Endothelial cell of umbilical vein (primary cell): ENCODE data around the gene XPO6. TPM values are rescaled to one million over a fixed set of nuclear protein-coding genes. Genes with fewer than 3 reads are reported as not detected.

ENCODE experiments used
- Bru-seq: library from RNA; stranded (reverse); fragments of 400-500 nt; gene quantifications from one replicate; lab custom pipeline; 2021; lab: Mats Ljungman, UMichigan
- BruChase-seq, 2 experiments: library from RNA; stranded (reverse); fragments of 400-500 nt; gene quantifications; one replicate each; lab custom pipeline; 2021; lab: Mats Ljungman, UMichigan
- BruUV-seq: library from RNA; stranded (reverse); fragments of 400-500 nt; replicated peaks from 2 replicates; lab custom pipeline; 2021; lab: Mats Ljungman, UMichigan
- CTCF ChIA-PET: fragments of 300-600, 350-600 bp; sonication (Branson Sonifier 250); formaldehyde crosslinking; loops from one replicate; lab custom pipeline; 2021; ENCODE audit warnings: antibody characterized with exemption, inconsistent platforms; lab: Charles Lee
- POLR2A ChIA-PET: fragments of 300-600, 350-600 bp; sonication (Branson Sonifier 250); formaldehyde crosslinking; loops from one replicate; lab custom pipeline; 2021; ENCODE audit warnings: antibody characterized with exemption, inconsistent platforms; lab: Charles Lee
- DNase-seq: peaks from one replicate; pipeline ENCODE4 v3.0.0-alpha.2; 2011; ENCODE audit warnings: low read depth, low spot score
- FAIRE-seq: peaks from 2 replicates; lab custom pipeline; 2011; peaks lifted over from hg19 to GRCh38; lab: Jason Lieb, UNC
- H2AFZ ChIP-seq: 2 replicates; pipeline ENCODE4 v1.6.0; 2012; ENCODE audit warnings: low read depth, low read length, control low read depth, inconsistent platforms
- H3K27ac ChIP-seq: 2 replicates; pipeline ENCODE4 v1.5.1; 2011; ENCODE audit warnings: low read depth, mild to moderate bottlenecking, control low read depth, low read length, moderate library complexity; ENCODE audit not compliant: insufficient read depth
- H3K27me3 ChIP-seq, 2 experiments: 2 replicates each; pipeline versions ENCODE4 v1.6.0 to v1.6.1; 2011; ENCODE audit warnings: low read length in 2 of 2, mixed read lengths in 1 of 2; ENCODE audit not compliant: control insufficient read depth in 2 of 2, insufficient read depth in 2 of 2
- H3K36me3 ChIP-seq, 2 experiments: 2 replicates in 1 of 2; 3 replicates in 1 of 2; pipeline ENCODE4 v1.5.1; 2011; ENCODE audit warnings: low read length in 2 of 2, mild to moderate bottlenecking in 1 of 2, moderate library complexity in 1 of 2; ENCODE audit not compliant: control insufficient read depth in 2 of 2, insufficient read depth in 2 of 2; ENCODE audit errors: extremely low read depth in 1 of 2
- H3K4me1 ChIP-seq: 3 replicates; pipeline ENCODE4 v1.5.1; 2011; ENCODE audit warnings: mild to moderate bottlenecking, low read length; ENCODE audit not compliant: control insufficient read depth, insufficient read depth; ENCODE audit errors: extremely low read depth
- H3K4me2 ChIP-seq: 2 replicates; pipeline ENCODE4 v1.6.1; 2011; ENCODE audit warnings: low read length, control low read depth, mixed read lengths; ENCODE audit not compliant: insufficient read depth
- H3K4me3 ChIP-seq, 3 experiments: fragments of 200-600 bp in 1 of 3; sonication (generic), shearing (Covaris generic) in 1 of 3; replicated peaks in 1 of 3; 2 replicates each; pipeline ENCODE4 v1.5.1; 2011 to 2016; ENCODE audit warnings: control low read depth in 3 of 3, low read length in 3 of 3, mild to moderate bottlenecking in 2 of 3, inconsistent platforms in 1 of 3, low read depth in 1 of 3, moderate library complexity in 1 of 3; ENCODE audit not compliant: insufficient read depth in 1 of 3
- H3K79me2 ChIP-seq: 2 replicates; pipeline ENCODE4 v1.6.0; 2012; ENCODE audit warnings: low read length, inconsistent platforms; ENCODE audit not compliant: control insufficient read depth, insufficient read depth
- H3K9ac ChIP-seq: replicated peaks from 2 replicates; pipeline ENCODE3; 2011; ENCODE audit warnings: low read length, control low read depth; ENCODE audit not compliant: insufficient read depth; ENCODE audit errors: extremely low read depth
- H3K9me1 ChIP-seq: replicated peaks from 3 replicates; pipeline ENCODE4 v1.6.0; 2011; ENCODE audit warnings: mild to moderate bottlenecking, low read length; ENCODE audit not compliant: control insufficient read depth, insufficient read depth; ENCODE audit errors: extremely low read depth
- H3K9me3 ChIP-seq: replicated peaks from 2 replicates; pipeline ENCODE4 v1.5.1; 2012; ENCODE audit warnings: low read length, inconsistent platforms; ENCODE audit not compliant: control insufficient read depth, insufficient read depth
- H4K20me1 ChIP-seq: replicated peaks from 2 replicates; pipeline ENCODE3; 2011; ENCODE audit warnings: mild to moderate bottlenecking, low read length; ENCODE audit not compliant: control insufficient read depth, insufficient read depth; ENCODE audit errors: extremely low read depth
- EZH2 ChIP-seq: IDR thresholded peaks from 2 replicates; pipeline ENCODE4 v1.6.1; 2012; ENCODE audit warnings: borderline replicate concordance, low read depth, mild to moderate bottlenecking, moderate library complexity, low read length, inconsistent platforms; ENCODE audit not compliant: severe bottlenecking
- MYC ChIP-seq: IDR thresholded peaks from one replicate; pipeline ENCODE4 v1.6.1; 2011; ENCODE audit warnings: mild to moderate bottlenecking, low read depth, low read length
- POLR2A ChIP-seq: IDR thresholded peaks from 2 replicates; pipeline ENCODE4 v1.6.1; 2012; ENCODE audit warnings: low read depth, mild to moderate bottlenecking, control low read depth, low read length
- POLR2AphosphoS5 ChIP-seq: IDR thresholded peaks from 2 replicates; pipeline ENCODE4 v1.6.1; 2012; ENCODE audit warnings: low read depth, mild to moderate bottlenecking, control low read depth, low read length, moderate library complexity; ENCODE audit not compliant: insufficient read depth
- dilution Hi-C: fragments of 300-500 bp; cut with MboI; formaldehyde crosslinking; loops from one replicate; pipeline ENCODE4 v1.15.0; 2019; ENCODE audit warnings: low sequenced_read_pairs; ENCODE audit not compliant: extremely low pct_ligation_motif_present
- intact Hi-C: fragments of 100-400 bp; cut with micrococcal nuclease; formaldehyde crosslinking; loops from one replicate; pipeline ENCODE4 v1.10.0; 2022
- long read RNA-seq: library from polyadenylated mRNA; stranded (forward); transcript quantifications from one replicate; pipeline ENCODE4 v2.0.0, GENCODE V29; 2021
- polyA minus RNA-seq, 3 experiments: library from RNA; depleted of rRNA, polyadenylated mRNA; stranded (reverse); fragments of >200 nt; gene quantifications; 1 replicate in 1 of 3; 2 replicates in 2 of 3; pipeline ENCODE4 v1.2.3, GENCODE V29; 2011
- polyA plus RNA-seq, 4 experiments: library from polyadenylated mRNA; depleted of rRNA in 3 of 4; stranded (reverse) in 3 of 4; unstranded in 1 of 4; fragments of >200 nt; gene quantifications; 2 replicates each; pipeline versions ENCODE4 v1.2.1 to v1.2.3, GENCODE V29; 2011 to 2012; ENCODE audit warnings: missing spikeins in 1 of 4
- total RNA-seq: library from RNA; stranded (reverse); gene quantifications from 2 replicates; pipeline ENCODE4 v1.2.3, GENCODE V29; 2021
- TF ChIP-seq, protein P1 (sequence below): IDR thresholded peaks from 2 replicates; pipeline ENCODE4 v1.6.1; 2011; ENCODE audit not compliant: insufficient read depth, insufficient read length

XPO6 gene, protein sequence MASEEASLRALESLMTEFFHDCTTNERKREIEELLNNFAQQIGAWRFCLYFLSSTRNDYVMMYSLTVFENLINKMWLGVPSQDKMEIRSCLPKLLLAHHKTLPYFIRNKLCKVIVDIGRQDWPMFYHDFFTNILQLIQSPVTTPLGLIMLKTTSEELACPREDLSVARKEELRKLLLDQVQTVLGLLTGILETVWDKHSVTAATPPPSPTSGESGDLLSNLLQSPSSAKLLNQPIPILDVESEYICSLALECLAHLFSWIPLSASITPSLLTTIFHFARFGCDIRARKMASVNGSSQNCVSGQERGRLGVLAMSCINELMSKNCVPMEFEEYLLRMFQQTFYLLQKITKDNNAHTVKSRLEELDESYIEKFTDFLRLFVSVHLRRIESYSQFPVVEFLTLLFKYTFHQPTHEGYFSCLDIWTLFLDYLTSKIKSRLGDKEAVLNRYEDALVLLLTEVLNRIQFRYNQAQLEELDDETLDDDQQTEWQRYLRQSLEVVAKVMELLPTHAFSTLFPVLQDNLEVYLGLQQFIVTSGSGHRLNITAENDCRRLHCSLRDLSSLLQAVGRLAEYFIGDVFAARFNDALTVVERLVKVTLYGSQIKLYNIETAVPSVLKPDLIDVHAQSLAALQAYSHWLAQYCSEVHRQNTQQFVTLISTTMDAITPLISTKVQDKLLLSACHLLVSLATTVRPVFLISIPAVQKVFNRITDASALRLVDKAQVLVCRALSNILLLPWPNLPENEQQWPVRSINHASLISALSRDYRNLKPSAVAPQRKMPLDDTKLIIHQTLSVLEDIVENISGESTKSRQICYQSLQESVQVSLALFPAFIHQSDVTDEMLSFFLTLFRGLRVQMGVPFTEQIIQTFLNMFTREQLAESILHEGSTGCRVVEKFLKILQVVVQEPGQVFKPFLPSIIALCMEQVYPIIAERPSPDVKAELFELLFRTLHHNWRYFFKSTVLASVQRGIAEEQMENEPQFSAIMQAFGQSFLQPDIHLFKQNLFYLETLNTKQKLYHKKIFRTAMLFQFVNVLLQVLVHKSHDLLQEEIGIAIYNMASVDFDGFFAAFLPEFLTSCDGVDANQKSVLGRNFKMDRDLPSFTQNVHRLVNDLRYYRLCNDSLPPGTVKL
- total RNA-seq (154 and 170 TPM in 2 replicates), polyA plus RNA-seq (272 and 328 TPM in 2 replicates), polyA minus RNA-seq (313 and 346 TPM in 2 replicates), Bru-seq, nascent RNA (percentile 92 among the genes with signal in this experiment), BruChase-seq, experiment 1, labeled RNA remaining after a 6-hour chase (percentile 84 among the genes with signal in this experiment), BruChase-seq, experiment 2, labeled RNA remaining after a 2-hour chase (percentile 82 among the genes with signal in this experiment)
- polyA plus RNA-seq (2011; cell fraction: cytosol; rRNA removed), result 182 and 201 TPM in 2 replicates
- 345 and 383 TPM in 2 replicates for polyA plus RNA-seq (2011; cell fraction: nucleus; rRNA removed)
- 117 and 121 TPM in 2 replicates for polyA plus RNA-seq (2012)
- 215 TPM for polyA minus RNA-seq (2011; cell fraction: cytosol; rRNA and poly(A)+ RNA removed)
- polyA minus RNA-seq (2011; cell fraction: nucleus; rRNA and poly(A)+ RNA removed), result 300 and 415 TPM in 2 replicates
- long read RNA-seq, full-length matches to known transcripts, result 22 of 76 reads
- long read RNA-seq, partial matches to known transcripts, result 30 of 76 reads
- long read RNA-seq, other reads (novel, unspliced or antisense), result 24 of 76 reads

DNA sequence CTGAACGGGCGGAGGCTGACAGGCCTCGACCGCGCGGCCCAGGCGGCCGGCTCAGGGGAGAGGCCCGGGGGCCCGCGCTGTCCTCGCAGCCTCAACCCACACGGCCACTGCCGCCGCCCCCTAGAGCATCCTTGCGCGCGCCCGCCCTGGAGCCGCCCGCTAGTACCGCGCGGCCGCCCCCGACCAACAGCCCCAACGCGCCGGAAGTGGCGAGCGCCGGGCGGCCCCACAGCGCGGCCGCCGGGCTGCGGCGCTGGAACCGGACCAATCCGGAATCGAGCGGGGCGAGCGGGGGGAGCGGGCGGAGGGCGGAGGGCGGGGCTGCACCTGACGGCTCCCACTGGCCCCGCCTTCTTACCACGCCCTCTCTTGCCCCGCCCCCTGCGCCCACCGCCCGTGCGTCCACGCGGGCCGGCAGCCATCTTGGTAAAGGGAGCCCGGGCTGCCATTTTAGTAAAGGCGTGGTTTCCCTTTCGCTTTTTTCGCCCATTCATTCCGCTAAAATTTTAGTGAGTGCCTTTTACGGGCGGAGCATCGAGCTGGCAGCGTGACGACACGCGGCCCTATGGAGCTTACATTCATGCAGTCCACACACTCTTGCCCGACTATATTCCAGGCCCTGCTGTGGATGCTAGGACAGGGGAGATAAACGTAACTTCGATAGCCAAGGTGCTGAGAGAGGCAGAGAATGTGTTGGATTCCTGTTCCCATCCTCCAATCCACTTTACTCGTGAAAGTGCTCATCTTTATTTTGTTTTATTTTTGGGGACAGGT lies at the start of gene XPO6:
XPO6 (minus strand) TSS at position 208 of the 774 bp plus-strand sequence. CDS start 597 bp downstream, outside the sequence.
- TF ChIP-seq EZH2 (no peak), POLR2A (peak; percentile 72), MYC (peak; percentile 68), POLR2AphosphoS5 (peak; percentile 98)
- TF ChIP-seq, protein P1, sequence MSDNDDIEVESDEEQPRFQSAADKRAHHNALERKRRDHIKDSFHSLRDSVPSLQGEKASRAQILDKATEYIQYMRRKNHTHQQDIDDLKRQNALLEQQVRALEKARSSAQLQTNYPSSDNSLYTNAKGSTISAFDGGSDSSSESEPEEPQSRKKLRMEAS, result peak; percentile 37
- Histone ChIP-seq H3K4me1 (peaks cover 40% of the 10 kb centered on the region), H3K4me3 (peak within 1 kb of the TSS; percentile 40 to 90 (median 56)), H3K27ac (peak within 1 kb of the TSS; percentile 64), H3K4me2 (peak within 1 kb of the TSS; percentile 94), H2AFZ (peak within 1 kb of the TSS; percentile 100), H3K27me3 (no peaks in the 10 kb centered on the region), H3K9me3 (no peaks in the 10 kb centered on the region), H3K79me2 (peaks cover 42% of the 10 kb centered on the region), H3K36me3 (peaks cover 0 to 3% of the 10 kb centered on the region in 2 experiments), H4K20me1 (no peaks in the 10 kb centered on the region), H3K9me1 (no peaks in the 10 kb centered on the region), H3K9ac (peak within 1 kb of the TSS; percentile 78)
- FAIRE-seq, result peak; percentile 90
- intact Hi-C loops, result loop anchor here (2.0 kb wide), 4 partner anchors 15 to 67 kb away; no protein-coding TSS in a partner anchor
- BruUV-seq, result no TSS peak
- DNase-seq, result peak; percentile 91
- dilution Hi-C loops, result no loop called here
- ChIA-PET POLR2A (interaction anchor here (0.7 kb wide), 1 partner anchor 15 kb away, joined by 3 read pairs; no protein-coding TSS in a partner anchor), CTCF (no interaction called here)
